HEK293 (cell line): ENCODE results near the gene AHCYL1.
A peak's percentile ranks its signal among the peaks of the same experiment; 100 is the strongest.

Source experiments
- CTCF ChIA-PET: fragments of 350-600 bp; formaldehyde crosslinking; extraction: SDS; loops from one replicate; lab custom pipeline; 2021; ENCODE audit warnings: antibody characterized with exemption; lab: Yijun Ruan, JAX
- POLR2A ChIA-PET: fragments of 300-600 bp; formaldehyde crosslinking; extraction: SDS; loops from one replicate; lab custom pipeline; 2020; ENCODE audit warnings: antibody characterized with exemption, inconsistent platforms; lab: Yijun Ruan, JAX
- H3K27ac ChIP-seq: fragments of 200-500 bp; sonication (Bioruptor generic); 2 replicates; pipeline ENCODE4 v1.5.1; 2014; ENCODE audit warnings: low read depth, low read length, control low read depth, inconsistent platforms; ENCODE audit errors: extremely low read depth
- H3K36me3 ChIP-seq, 2 experiments: fragments of 200-500 bp in 1 of 2; sonication (Bioruptor generic) in 1 of 2; 1 replicate in 1 of 2; 2 replicates in 1 of 2; pipeline ENCODE4 v1.5.1; 2014 to 2017; ENCODE audit warnings: inconsistent platforms in 2 of 2, low read length in 2 of 2; ENCODE audit not compliant: control insufficient read depth in 2 of 2, insufficient read depth in 1 of 2
- H3K4me1 ChIP-seq: fragments of 200-500 bp; sonication (Bioruptor generic); 2 replicates; pipeline ENCODE4 v1.5.1; 2014; ENCODE audit warnings: mild to moderate bottlenecking, low read length, inconsistent platforms; ENCODE audit not compliant: control insufficient read depth, insufficient read depth
- H3K4me3 ChIP-seq: 2 replicates; pipeline ENCODE4 v1.5.1; 2011; ENCODE audit warnings: low read depth, mild to moderate bottlenecking, control low read depth, low read length, moderate library complexity
- H3K9me3 ChIP-seq: fragments of 200-500 bp; sonication (Bioruptor generic); 2 replicates; pipeline ENCODE4 v1.5.1; 2014; ENCODE audit warnings: low read depth, low read length, inconsistent platforms; ENCODE audit not compliant: control insufficient read depth, insufficient read depth
- ELK4 ChIP-seq: IDR thresholded peaks from 2 replicates; pipeline ENCODE4 v1.6.1; 2011; ENCODE audit warnings: mild to moderate bottlenecking, low read depth, low read length, borderline replicate concordance
- GLI4 ChIP-seq: fragments of 450-650 bp; formaldehyde crosslinking; IDR thresholded peaks from 2 replicates; pipeline ENCODE4 v1.5.1; 2016; ENCODE audit warnings: missing biosample characterization, missing genetic modification characterization
- HOXD13 ChIP-seq: sonication (generic); formaldehyde crosslinking; IDR thresholded peaks from 2 replicates; pipeline ENCODE4 v1.8.0; 2022; ENCODE audit warnings: missing genetic modification reagents, borderline replicate concordance
- KLF17 ChIP-seq: fragments of 450-650 bp; formaldehyde crosslinking; IDR thresholded peaks from 2 replicates; pipeline ENCODE4 v1.5.1; 2016; ENCODE audit warnings: missing biosample characterization, missing genetic modification characterization
- KLF7 ChIP-seq: fragments of 450-650 bp; formaldehyde crosslinking; IDR thresholded peaks from 2 replicates; pipeline ENCODE4 v1.5.1; 2016; ENCODE audit warnings: missing biosample characterization, missing genetic modification characterization, borderline replicate concordance
- MZF1 ChIP-seq: fragments of 450-650 bp; formaldehyde crosslinking; IDR thresholded peaks from 2 replicates; pipeline ENCODE4 v1.5.1; 2017; ENCODE audit warnings: missing biosample characterization, missing genetic modification characterization, borderline replicate concordance
- OVOL3 ChIP-seq: fragments of 450-650 bp; formaldehyde crosslinking; IDR thresholded peaks from 2 replicates; pipeline ENCODE4 v1.5.1; 2016; ENCODE audit warnings: missing biosample characterization, missing genetic modification characterization
- SP2 ChIP-seq: fragments of 450-650 bp; formaldehyde crosslinking; IDR thresholded peaks from 2 replicates; pipeline ENCODE4 v1.5.1; 2016; ENCODE audit warnings: missing biosample characterization, missing genetic modification characterization
- SP3 ChIP-seq: fragments of 450-650 bp; formaldehyde crosslinking; IDR thresholded peaks from 2 replicates; pipeline ENCODE4 v1.5.1; 2016; ENCODE audit warnings: missing biosample characterization, missing genetic modification characterization
- WT1 ChIP-seq: fragments of 450-650 bp; formaldehyde crosslinking; IDR thresholded peaks from 2 replicates; pipeline ENCODE4 v1.5.1; 2016; ENCODE audit warnings: missing biosample characterization, missing genetic modification characterization
- YY1 ChIP-seq: fragments of 450-650 bp; formaldehyde crosslinking; IDR thresholded peaks from 2 replicates; pipeline ENCODE4 v1.5.1; 2018; ENCODE audit warnings: missing biosample characterization, missing genetic modification characterization
- YY2 ChIP-seq: fragments of 450-650 bp; formaldehyde crosslinking; IDR thresholded peaks from 2 replicates; pipeline ENCODE4 v1.5.1; 2016; ENCODE audit warnings: missing biosample characterization, missing genetic modification characterization
- ZBTB48 ChIP-seq: fragments of 450-650 bp; formaldehyde crosslinking; IDR thresholded peaks from 2 replicates; pipeline ENCODE4 v1.5.1; 2016; ENCODE audit warnings: missing biosample characterization, missing genetic modification characterization
- ZBTB7A ChIP-seq: fragments of 450-650 bp; formaldehyde crosslinking; IDR thresholded peaks from 2 replicates; pipeline ENCODE4 v1.5.1; 2016; ENCODE audit warnings: low read depth, missing biosample characterization, missing genetic modification characterization
- ZFP69B ChIP-seq: fragments of 450-650 bp; formaldehyde crosslinking; IDR thresholded peaks from 2 replicates; pipeline ENCODE4 v1.5.1; 2016; ENCODE audit warnings: missing biosample characterization, missing genetic modification characterization
- ZNF184 ChIP-seq: fragments of 450-650 bp; IDR thresholded peaks from 2 replicates; pipeline ENCODE4 v1.5.1; 2018; ENCODE audit warnings: missing biosample characterization, mild to moderate bottlenecking, missing genetic modification characterization
- ZNF2 ChIP-seq: fragments of 450-650 bp; formaldehyde crosslinking; IDR thresholded peaks from 2 replicates; pipeline ENCODE4 v1.5.1; 2016; ENCODE audit warnings: missing biosample characterization, missing genetic modification characterization
- ZNF24 ChIP-seq: fragments of 450-650 bp; formaldehyde crosslinking; IDR thresholded peaks from 2 replicates; pipeline ENCODE4 v1.5.1; 2016; ENCODE audit warnings: missing biosample characterization, missing genetic modification characterization
- ZNF324 ChIP-seq: fragments of 450-650 bp; formaldehyde crosslinking; IDR thresholded peaks from 2 replicates; pipeline ENCODE4 v1.5.1; 2016; ENCODE audit warnings: missing biosample characterization, missing genetic modification characterization
- ZNF335 ChIP-seq: fragments of 450-650 bp; formaldehyde crosslinking; conservative IDR thresholded peaks from 2 replicates; pipeline ENCODE4 v1.5.1; 2016; ENCODE audit warnings: missing biosample characterization, missing genetic modification characterization
- ZNF341 ChIP-seq: fragments of 450-650 bp; formaldehyde crosslinking; IDR thresholded peaks from 2 replicates; pipeline ENCODE4; 2016; ENCODE audit warnings: low read depth, missing biosample characterization, missing genetic modification characterization
- ZNF391 ChIP-seq: fragments of 450-650 bp; formaldehyde crosslinking; IDR thresholded peaks from 2 replicates; pipeline ENCODE4 v1.5.1; 2016; ENCODE audit warnings: low read depth, missing biosample characterization, missing genetic modification characterization, borderline replicate concordance
- ZNF521 ChIP-seq: fragments of 450-650 bp; formaldehyde crosslinking; IDR thresholded peaks from 2 replicates; pipeline ENCODE4 v1.5.1; 2017; ENCODE audit warnings: missing biosample characterization, mild to moderate bottlenecking, missing genetic modification characterization
- ZNF529 ChIP-seq: fragments of 450-650 bp; formaldehyde crosslinking; IDR thresholded peaks from 2 replicates; pipeline ENCODE4 v1.5.1; 2017; ENCODE audit warnings: missing genetic modification characterization, missing biosample characterization; ENCODE audit not compliant: insufficient replicate concordance
- ZNF549 ChIP-seq: fragments of 450-650 bp; IDR thresholded peaks from 2 replicates; pipeline ENCODE4 v1.5.1; 2018; ENCODE audit warnings: missing biosample characterization, missing genetic modification characterization, mild to moderate bottlenecking, inconsistent platforms, moderate library complexity
- ZNF558 ChIP-seq: fragments of 450-650 bp; formaldehyde crosslinking; IDR thresholded peaks from 2 replicates; pipeline ENCODE4 v1.5.1; 2016; ENCODE audit warnings: missing biosample characterization, missing genetic modification characterization
- ZNF623 ChIP-seq: fragments of 450-650 bp; formaldehyde crosslinking; IDR thresholded peaks from 2 replicates; pipeline ENCODE4 v1.5.1; 2016; ENCODE audit warnings: missing biosample characterization, missing genetic modification characterization
- ZNF624 ChIP-seq: fragments of 450-650 bp; formaldehyde crosslinking; IDR thresholded peaks from 2 replicates; pipeline ENCODE4 v1.5.1; 2017; ENCODE audit warnings: missing biosample characterization, missing genetic modification characterization
- ZNF626 ChIP-seq: fragments of 450-650 bp; sonication (Bioruptor Pico); formaldehyde crosslinking; IDR thresholded peaks from 2 replicates; pipeline ENCODE4 v1.5.1; 2018; ENCODE audit warnings: missing biosample characterization, missing genetic modification characterization, inconsistent platforms
- ZNF629 ChIP-seq: fragments of 450-650 bp; formaldehyde crosslinking; IDR thresholded peaks from 2 replicates; pipeline ENCODE4 v1.5.1; 2017; ENCODE audit warnings: missing biosample characterization, missing genetic modification characterization
- ZNF654 ChIP-seq: fragments of 450-650 bp; formaldehyde crosslinking; IDR thresholded peaks from 2 replicates; pipeline ENCODE4 v1.5.1; 2016; ENCODE audit warnings: low read depth, missing biosample characterization, missing genetic modification characterization
- ZNF660 ChIP-seq: fragments of 450-650 bp; IDR thresholded peaks from 2 replicates; pipeline ENCODE4 v1.5.1; 2018; ENCODE audit warnings: missing biosample characterization, mild to moderate bottlenecking, missing genetic modification characterization
- ZNF664 ChIP-seq: fragments of 450-650 bp; formaldehyde crosslinking; IDR thresholded peaks from 2 replicates; pipeline ENCODE4 v1.5.1; 2016; ENCODE audit warnings: missing biosample characterization, missing genetic modification characterization
- ZNF792 ChIP-seq: fragments of 450-650 bp; formaldehyde crosslinking; IDR thresholded peaks from 2 replicates; pipeline ENCODE4 v1.5.1; 2016; ENCODE audit warnings: missing biosample characterization, missing genetic modification characterization
- ZNF830 ChIP-seq: fragments of 450-650 bp; IDR thresholded peaks from 2 replicates; pipeline ENCODE4 v1.5.0; 2018; ENCODE audit warnings: missing biosample characterization, missing genetic modification characterization, low read depth, mild to moderate bottlenecking, moderate library complexity
- TF ChIP-seq, protein P1 (sequence below): fragments of 450-650 bp; formaldehyde crosslinking; IDR thresholded peaks from 2 replicates; pipeline ENCODE4 v1.5.1; 2017; ENCODE audit warnings: missing biosample characterization, missing genetic modification characterization

Gene AHCYL1

GRCh38 chr1:109984456-109985246 lies at the start of gene AHCYL1:
TSS of gene AHCYL1 (plus strand) at chr1:109984765. CDS start at chr1:109985053, 288 bp downstream.
- H3K27ac ChIP-seq: peak within 1 kb of the TSS; percentile 68
- peak within 1 kb of the TSS; percentile 81 for H3K4me3 ChIP-seq
- H3K36me3 ChIP-seq: peaks cover 0 to 21% of the 10 kb centered on the region in 2 experiments; a peak in 1 of 3 replicates
- ChIA-PET POLR2A (interaction anchor here (0.6 to 2.9 kb wide), 19 partner anchors 9 to 436 kb away, joined by 3 to 22 read pairs (median 4); partner anchors contain the start of genes GNAI3 and STRIP1), CTCF (interaction anchor here (0.6 to 12.6 kb wide), 70 partner anchors 10 to 874 kb away, joined by 3 to 522 read pairs (median 5); partner anchors contain the start of genes AMPD2, CSF1, GNAT2 and STRIP1)
- 0 out of 2 replicates have a peak, but pooled peaks cover 3% of the 10 kb centered on the region for H3K4me1 ChIP-seq
- no peaks in the 10 kb centered on the region for H3K9me3 ChIP-seq
- TF ChIP-seq ZNF830 (tag by site-specific recombination) (no peak), ZNF792 (tag by site-specific recombination) (no peak), GLI4 (0 out of 2 replicates have a peak, but pooled peaks have one; percentile 13), ZBTB48 (tag by site-specific recombination) (peak; percentile 95; the same call in 1 of the 2 replicates), ZNF623 (peak; percentile 35; the same call in 1 of the 2 replicates), ZNF558 (tag by site-specific recombination) (peak; percentile 39; the same call in 1 of the 2 replicates), ZNF664 (tag by site-specific recombination) (no peak), ZNF324 (tag by site-specific recombination) (peak; percentile 95), ZBTB7A (tag by site-specific recombination) (peak; percentile 77; the same call in 1 of the 2 replicates), ZNF626 (no peak), ZNF2 (tag by site-specific recombination) (peak; percentile 96), OVOL3 (tag by site-specific recombination) (no peak), ZNF660 (tag by site-specific recombination) (peak; percentile 76; the same call in 1 of the 2 replicates), ZNF624 (tag by site-specific recombination) (no peak), YY2 (tag by site-specific recombination) (peak; percentile 85), ZNF654 (tag by site-specific recombination) (peak; percentile 97), HOXD13 (CRISPR knock-in tag) (no peak), ZNF529 (no peak), ZNF184 (no peak; the same call in 1 of the 2 replicates), ELK4 (no peak), ZNF341 (tag by site-specific recombination) (peak; percentile 86), ZNF629 (peak; percentile 99), ZNF24 (tag by site-specific recombination) (peak; percentile 52; the same call in 1 of the 2 replicates), ZNF391 (tag by site-specific recombination) (peak; percentile 93; the same call in 1 of the 2 replicates), ZNF549 (no peak), KLF7 (0 out of 2 replicates have a peak, but pooled peaks have one; percentile 6), SP3 (tag by site-specific recombination) (peak; percentile 97), ZNF521 (tag by site-specific recombination) (no peak), SP2 (peak; percentile 92), WT1 (peak; percentile 49; the same call in 1 of the 2 replicates), MZF1 (tag by site-specific recombination) (no peak), ZNF335 (peak; percentile 93), KLF17 (tag by site-specific recombination) (peak; percentile 96), ZFP69B (tag by site-specific recombination) (peak; percentile 15; the same call in 1 of the 2 replicates), YY1 (peak; percentile 78; the same call in 1 of the 2 replicates)
- TF ChIP-seq, protein P1, sequence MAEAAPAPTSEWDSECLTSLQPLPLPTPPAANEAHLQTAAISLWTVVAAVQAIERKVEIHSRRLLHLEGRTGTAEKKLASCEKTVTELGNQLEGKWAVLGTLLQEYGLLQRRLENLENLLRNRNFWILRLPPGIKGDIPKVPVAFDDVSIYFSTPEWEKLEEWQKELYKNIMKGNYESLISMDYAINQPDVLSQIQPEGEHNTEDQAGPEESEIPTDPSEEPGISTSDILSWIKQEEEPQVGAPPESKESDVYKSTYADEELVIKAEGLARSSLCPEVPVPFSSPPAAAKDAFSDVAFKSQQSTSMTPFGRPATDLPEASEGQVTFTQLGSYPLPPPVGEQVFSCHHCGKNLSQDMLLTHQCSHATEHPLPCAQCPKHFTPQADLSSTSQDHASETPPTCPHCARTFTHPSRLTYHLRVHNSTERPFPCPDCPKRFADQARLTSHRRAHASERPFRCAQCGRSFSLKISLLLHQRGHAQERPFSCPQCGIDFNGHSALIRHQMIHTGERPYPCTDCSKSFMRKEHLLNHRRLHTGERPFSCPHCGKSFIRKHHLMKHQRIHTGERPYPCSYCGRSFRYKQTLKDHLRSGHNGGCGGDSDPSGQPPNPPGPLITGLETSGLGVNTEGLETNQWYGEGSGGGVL: peak; percentile 84
